HEK293 (cell line): ENCODE results near the gene ALOX5.
"Not testable (repeated sequence)": the region's sequence is repeated elsewhere in the genome, so short reads cannot be mapped to it uniquely, and the experiment has no call there.

ENCODE experiments used
- CTCF ChIA-PET: fragments of 350-600 bp; formaldehyde crosslinking; extraction: SDS; loops from one replicate; lab custom pipeline; 2021; ENCODE audit warnings: antibody characterized with exemption; lab: Yijun Ruan, JAX
- POLR2A ChIA-PET: fragments of 300-600 bp; formaldehyde crosslinking; extraction: SDS; loops from one replicate; lab custom pipeline; 2020; ENCODE audit warnings: antibody characterized with exemption, inconsistent platforms; lab: Yijun Ruan, JAX
- H3K27ac ChIP-seq: fragments of 200-500 bp; sonication (Bioruptor generic); 2 replicates; pipeline ENCODE4 v1.5.1; 2014; ENCODE audit warnings: low read depth, low read length, control low read depth, inconsistent platforms; ENCODE audit errors: extremely low read depth
- H3K36me3 ChIP-seq, 2 experiments: fragments of 200-500 bp in 1 of 2; sonication (Bioruptor generic) in 1 of 2; 1 replicate in 1 of 2; 2 replicates in 1 of 2; pipeline ENCODE4 v1.5.1; 2014 to 2017; ENCODE audit warnings: inconsistent platforms in 2 of 2, low read length in 2 of 2; ENCODE audit not compliant: control insufficient read depth in 2 of 2, insufficient read depth in 1 of 2
- H3K4me1 ChIP-seq: fragments of 200-500 bp; sonication (Bioruptor generic); 2 replicates; pipeline ENCODE4 v1.5.1; 2014; ENCODE audit warnings: mild to moderate bottlenecking, low read length, inconsistent platforms; ENCODE audit not compliant: control insufficient read depth, insufficient read depth
- H3K4me3 ChIP-seq: 2 replicates; pipeline ENCODE4 v1.5.1; 2011; ENCODE audit warnings: low read depth, mild to moderate bottlenecking, control low read depth, low read length, moderate library complexity
- H3K9me3 ChIP-seq: fragments of 200-500 bp; sonication (Bioruptor generic); 2 replicates; pipeline ENCODE4 v1.5.1; 2014; ENCODE audit warnings: low read depth, low read length, inconsistent platforms; ENCODE audit not compliant: control insufficient read depth, insufficient read depth
- ATF2 ChIP-seq: fragments of 450-650 bp; formaldehyde crosslinking; IDR thresholded peaks from 2 replicates; pipeline ENCODE4 v1.5.1; 2016; ENCODE audit warnings: missing biosample characterization, missing genetic modification characterization, low read depth
- FEZF1 ChIP-seq: fragments of 450-650 bp; formaldehyde crosslinking; IDR thresholded peaks from 2 replicates; pipeline ENCODE4 v1.5.1; 2016; ENCODE audit warnings: missing biosample characterization, missing genetic modification characterization
- INSM2 ChIP-seq: fragments of 450-650 bp; formaldehyde crosslinking; IDR thresholded peaks from 2 replicates; pipeline ENCODE4 v1.5.1; 2016; ENCODE audit warnings: missing biosample characterization, missing genetic modification characterization
- OVOL3 ChIP-seq: fragments of 450-650 bp; formaldehyde crosslinking; IDR thresholded peaks from 2 replicates; pipeline ENCODE4 v1.5.1; 2016; ENCODE audit warnings: missing biosample characterization, missing genetic modification characterization
- ZBTB17 ChIP-seq: fragments of 450-650 bp; formaldehyde crosslinking; IDR thresholded peaks from 2 replicates; pipeline ENCODE4 v1.5.1; 2016; ENCODE audit warnings: missing biosample characterization, missing genetic modification characterization
- ZBTB6 ChIP-seq: fragments of 450-650 bp; formaldehyde crosslinking; IDR thresholded peaks from 2 replicates; pipeline ENCODE4 v1.5.1; 2017; ENCODE audit warnings: missing biosample characterization, missing genetic modification characterization
- ZBTB8A ChIP-seq: fragments of 450-650 bp; formaldehyde crosslinking; IDR thresholded peaks from 2 replicates; pipeline ENCODE4 v1.5.1; 2016; ENCODE audit warnings: missing biosample characterization, missing genetic modification characterization
- ZNF133 ChIP-seq: fragments of 450-650 bp; formaldehyde crosslinking; IDR thresholded peaks from 2 replicates; pipeline ENCODE4 v1.5.1; 2016; ENCODE audit warnings: missing biosample characterization, missing genetic modification characterization
- ZNF155 ChIP-seq: fragments of 450-650 bp; formaldehyde crosslinking; IDR thresholded peaks from 2 replicates; pipeline ENCODE4 v1.5.1; 2016; ENCODE audit warnings: missing biosample characterization, missing genetic modification characterization
- ZNF174 ChIP-seq: fragments of 450-650 bp; formaldehyde crosslinking; IDR thresholded peaks from 2 replicates; pipeline ENCODE4 v1.5.0; 2017; ENCODE audit warnings: missing biosample characterization, mild to moderate bottlenecking, missing genetic modification characterization
- ZNF184 ChIP-seq: fragments of 450-650 bp; IDR thresholded peaks from 2 replicates; pipeline ENCODE4 v1.5.1; 2018; ENCODE audit warnings: missing biosample characterization, mild to moderate bottlenecking, missing genetic modification characterization
- ZNF324 ChIP-seq: fragments of 450-650 bp; formaldehyde crosslinking; IDR thresholded peaks from 2 replicates; pipeline ENCODE4 v1.5.1; 2016; ENCODE audit warnings: missing biosample characterization, missing genetic modification characterization
- ZNF335 ChIP-seq: fragments of 450-650 bp; formaldehyde crosslinking; conservative IDR thresholded peaks from 2 replicates; pipeline ENCODE4 v1.5.1; 2016; ENCODE audit warnings: missing biosample characterization, missing genetic modification characterization
- ZNF513 ChIP-seq: fragments of 450-650 bp; IDR thresholded peaks from 2 replicates; pipeline ENCODE4 v1.5.1; 2018; ENCODE audit warnings: missing biosample characterization, missing genetic modification characterization
- ZNF521 ChIP-seq: fragments of 450-650 bp; formaldehyde crosslinking; IDR thresholded peaks from 2 replicates; pipeline ENCODE4 v1.5.1; 2017; ENCODE audit warnings: missing biosample characterization, mild to moderate bottlenecking, missing genetic modification characterization
- ZNF560 ChIP-seq: fragments of 450-650 bp; formaldehyde crosslinking; IDR thresholded peaks from 2 replicates; pipeline ENCODE4 v1.5.1; 2017; ENCODE audit warnings: missing biosample characterization, missing genetic modification characterization, borderline replicate concordance
- ZNF561 ChIP-seq: fragments of 450-650 bp; IDR thresholded peaks from 2 replicates; pipeline ENCODE4 v1.5.1; 2018; ENCODE audit warnings: missing biosample characterization, missing genetic modification characterization, borderline replicate concordance
- ZNF596 ChIP-seq: fragments of 450-650 bp; IDR thresholded peaks from 2 replicates; pipeline ENCODE4 v1.5.0; 2018; ENCODE audit warnings: missing biosample characterization, mild to moderate bottlenecking, missing genetic modification characterization, moderate library complexity
- ZNF660 ChIP-seq: fragments of 450-650 bp; IDR thresholded peaks from 2 replicates; pipeline ENCODE4 v1.5.1; 2018; ENCODE audit warnings: missing biosample characterization, mild to moderate bottlenecking, missing genetic modification characterization
- ZNF664 ChIP-seq: fragments of 450-650 bp; formaldehyde crosslinking; IDR thresholded peaks from 2 replicates; pipeline ENCODE4 v1.5.1; 2016; ENCODE audit warnings: missing biosample characterization, missing genetic modification characterization
- ZNF830 ChIP-seq: fragments of 450-650 bp; IDR thresholded peaks from 2 replicates; pipeline ENCODE4 v1.5.0; 2018; ENCODE audit warnings: missing biosample characterization, missing genetic modification characterization, low read depth, mild to moderate bottlenecking, moderate library complexity

The ALOX5 gene

GRCh38 chr10:45407542-45407941, 33.5 kb downstream of the ALOX5 start (continued):
- TF ChIP-seq ATF2 (no peak), ZNF660 (tag by site-specific recombination) (no peak), ZNF664 (tag by site-specific recombination) (no peak)

- no peaks in the 10 kb centered on the region for H3K9me3 ChIP-seq
- ChIA-PET POLR2A (no interaction called here), CTCF (no interaction called here)
- TF ChIP-seq ZNF324 (tag by site-specific recombination), result no peak
- no peak overlapping the region for H3K4me3 ChIP-seq
- H3K27ac ChIP-seq, result no peak overlapping the region
- H3K36me3 ChIP-seq, result no peaks in the 10 kb centered on the region
- H3K4me1 ChIP-seq, result no peaks in the 10 kb centered on the region
Measured at GRCh38 chr10:45408421-45409319, 34.7 kb downstream of the ALOX5 start.

GRCh38 chr10:45409347-45409746, 35.3 kb downstream of the ALOX5 start:
- H3K4me3 ChIP-seq, CTCF ChIA-PET, H3K9me3 ChIP-seq, POLR2A ChIA-PET, H3K36me3 ChIP-seq, H3K4me1 ChIP-seq, H3K27ac ChIP-seq: not testable (repeated sequence)
- TF ChIP-seq ZNF133 (tag by site-specific recombination) (0 out of 2 replicates have a peak, but pooled peaks have one; percentile 56), ZNF596 (peak; percentile 87)

GRCh38 chr10:45409782-45410181, 35.8 kb downstream of the ALOX5 start:
- ChIA-PET CTCF (no interaction called here), POLR2A (no interaction called here)
- Histone ChIP-seq H3K4me1 (no peaks in the 10 kb centered on the region), H3K27ac (no peak overlapping the region), H3K36me3 (no peaks in the 10 kb centered on the region), H3K9me3 (no peaks in the 10 kb centered on the region), H3K4me3 (no peak overlapping the region)
- TF ChIP-seq ZNF513 (tag by site-specific recombination) (no peak), FEZF1 (tag by site-specific recombination) (no peak), INSM2 (no peak), ZBTB8A (tag by site-specific recombination) (no peak), ZBTB17 (tag by site-specific recombination) (no peak), ZNF830 (tag by site-specific recombination) (no peak), OVOL3 (tag by site-specific recombination) (no peak), ZNF155 (no peak), ZBTB6 (no peak), ZNF335 (tag by site-specific recombination) (no peak), ZNF184 (tag by site-specific recombination) (no peak), ZNF561 (no peak), ZNF521 (tag by site-specific recombination) (no peak), ZNF560 (tag by site-specific recombination) (no peak), ZNF174 (tag by site-specific recombination) (no peak)
